ENCODE data around the gene PFN3. TPM values are rescaled to one million over a fixed set of nuclear protein-coding genes. Genes with fewer than 3 reads are reported as not detected.
A peak's percentile ranks its signal among the peaks of the same experiment; 100 is the strongest.

PFN3 gene
- total and polyA plus RNA-seq, 2 experiments from 2014 or later, result 1.9 to 2.0 TPM

- Histone ChIP-seq H3K9me2 (ENCODE audit: insufficient read depth) (no peaks in the 10 kb centered on the region), H2AFZ (peak overlapping the region; percentile 95), H3K27me3 (ENCODE audit: insufficient read depth) (peaks cover 5% of the 10 kb centered on the region), H4K20me1 (replicated peaks; ENCODE audit: insufficient read depth) (no peaks in the 10 kb centered on the region), H3F3A (replicated peaks; ENCODE audit: low read depth) (peaks cover 17% of the 10 kb centered on the region; the same call in 1 of the 2 replicates), H3K4me1 (ENCODE audit: insufficient read depth) (peaks cover 36% of the 10 kb centered on the region), H3K4me2 (peak overlapping the region; percentile 88), H3K79me2 (replicated peaks; ENCODE audit: insufficient read depth) (no peaks in the 10 kb centered on the region), H3K36me3 (ENCODE audit: insufficient read depth) (no peaks in the 10 kb centered on the region), H3K4me3 (peak overlapping the region; percentile 71), H3K27ac (ENCODE audit: low read depth) (no peak overlapping the region)
- H3K36me3 Mint-ChIP-seq (ENCODE audit: low read depth), result no peaks in the 10 kb centered on the region
- H3K9me3 Mint-ChIP-seq, result no peaks in the 10 kb centered on the region; the same call in 2 of the 3 replicates
- H3K27me3 Mint-ChIP-seq (ENCODE audit: insufficient read depth, low read depth, poor library complexity), result peaks cover 23% of the 10 kb centered on the region
- peak overlapping the region; percentile 76 for H3K4me3 Mint-ChIP-seq
- TF ChIP-seq POLR2AphosphoS5 (IDR thresholded peaks at IDR 0.05; ENCODE audit: low read depth), result no peak
- TF ChIP-seq CREB1 (CRISPR knock-in tag; IDR thresholded peaks at IDR 0.05; ENCODE audit: low read depth), result no peak
- no peak for TF ChIP-seq ZNF114 (CRISPR knock-in tag; IDR thresholded peaks at IDR 0.05)
- no peak for TF ChIP-seq STAT1 (IDR thresholded peaks at IDR 0.05; ENCODE audit: unreplicated experiment)
- no peak for TF ChIP-seq EZH2 (IDR thresholded peaks at IDR 0.05; ENCODE audit: low read depth, unreplicated experiment)
- TF ChIP-seq, protein P1, sequence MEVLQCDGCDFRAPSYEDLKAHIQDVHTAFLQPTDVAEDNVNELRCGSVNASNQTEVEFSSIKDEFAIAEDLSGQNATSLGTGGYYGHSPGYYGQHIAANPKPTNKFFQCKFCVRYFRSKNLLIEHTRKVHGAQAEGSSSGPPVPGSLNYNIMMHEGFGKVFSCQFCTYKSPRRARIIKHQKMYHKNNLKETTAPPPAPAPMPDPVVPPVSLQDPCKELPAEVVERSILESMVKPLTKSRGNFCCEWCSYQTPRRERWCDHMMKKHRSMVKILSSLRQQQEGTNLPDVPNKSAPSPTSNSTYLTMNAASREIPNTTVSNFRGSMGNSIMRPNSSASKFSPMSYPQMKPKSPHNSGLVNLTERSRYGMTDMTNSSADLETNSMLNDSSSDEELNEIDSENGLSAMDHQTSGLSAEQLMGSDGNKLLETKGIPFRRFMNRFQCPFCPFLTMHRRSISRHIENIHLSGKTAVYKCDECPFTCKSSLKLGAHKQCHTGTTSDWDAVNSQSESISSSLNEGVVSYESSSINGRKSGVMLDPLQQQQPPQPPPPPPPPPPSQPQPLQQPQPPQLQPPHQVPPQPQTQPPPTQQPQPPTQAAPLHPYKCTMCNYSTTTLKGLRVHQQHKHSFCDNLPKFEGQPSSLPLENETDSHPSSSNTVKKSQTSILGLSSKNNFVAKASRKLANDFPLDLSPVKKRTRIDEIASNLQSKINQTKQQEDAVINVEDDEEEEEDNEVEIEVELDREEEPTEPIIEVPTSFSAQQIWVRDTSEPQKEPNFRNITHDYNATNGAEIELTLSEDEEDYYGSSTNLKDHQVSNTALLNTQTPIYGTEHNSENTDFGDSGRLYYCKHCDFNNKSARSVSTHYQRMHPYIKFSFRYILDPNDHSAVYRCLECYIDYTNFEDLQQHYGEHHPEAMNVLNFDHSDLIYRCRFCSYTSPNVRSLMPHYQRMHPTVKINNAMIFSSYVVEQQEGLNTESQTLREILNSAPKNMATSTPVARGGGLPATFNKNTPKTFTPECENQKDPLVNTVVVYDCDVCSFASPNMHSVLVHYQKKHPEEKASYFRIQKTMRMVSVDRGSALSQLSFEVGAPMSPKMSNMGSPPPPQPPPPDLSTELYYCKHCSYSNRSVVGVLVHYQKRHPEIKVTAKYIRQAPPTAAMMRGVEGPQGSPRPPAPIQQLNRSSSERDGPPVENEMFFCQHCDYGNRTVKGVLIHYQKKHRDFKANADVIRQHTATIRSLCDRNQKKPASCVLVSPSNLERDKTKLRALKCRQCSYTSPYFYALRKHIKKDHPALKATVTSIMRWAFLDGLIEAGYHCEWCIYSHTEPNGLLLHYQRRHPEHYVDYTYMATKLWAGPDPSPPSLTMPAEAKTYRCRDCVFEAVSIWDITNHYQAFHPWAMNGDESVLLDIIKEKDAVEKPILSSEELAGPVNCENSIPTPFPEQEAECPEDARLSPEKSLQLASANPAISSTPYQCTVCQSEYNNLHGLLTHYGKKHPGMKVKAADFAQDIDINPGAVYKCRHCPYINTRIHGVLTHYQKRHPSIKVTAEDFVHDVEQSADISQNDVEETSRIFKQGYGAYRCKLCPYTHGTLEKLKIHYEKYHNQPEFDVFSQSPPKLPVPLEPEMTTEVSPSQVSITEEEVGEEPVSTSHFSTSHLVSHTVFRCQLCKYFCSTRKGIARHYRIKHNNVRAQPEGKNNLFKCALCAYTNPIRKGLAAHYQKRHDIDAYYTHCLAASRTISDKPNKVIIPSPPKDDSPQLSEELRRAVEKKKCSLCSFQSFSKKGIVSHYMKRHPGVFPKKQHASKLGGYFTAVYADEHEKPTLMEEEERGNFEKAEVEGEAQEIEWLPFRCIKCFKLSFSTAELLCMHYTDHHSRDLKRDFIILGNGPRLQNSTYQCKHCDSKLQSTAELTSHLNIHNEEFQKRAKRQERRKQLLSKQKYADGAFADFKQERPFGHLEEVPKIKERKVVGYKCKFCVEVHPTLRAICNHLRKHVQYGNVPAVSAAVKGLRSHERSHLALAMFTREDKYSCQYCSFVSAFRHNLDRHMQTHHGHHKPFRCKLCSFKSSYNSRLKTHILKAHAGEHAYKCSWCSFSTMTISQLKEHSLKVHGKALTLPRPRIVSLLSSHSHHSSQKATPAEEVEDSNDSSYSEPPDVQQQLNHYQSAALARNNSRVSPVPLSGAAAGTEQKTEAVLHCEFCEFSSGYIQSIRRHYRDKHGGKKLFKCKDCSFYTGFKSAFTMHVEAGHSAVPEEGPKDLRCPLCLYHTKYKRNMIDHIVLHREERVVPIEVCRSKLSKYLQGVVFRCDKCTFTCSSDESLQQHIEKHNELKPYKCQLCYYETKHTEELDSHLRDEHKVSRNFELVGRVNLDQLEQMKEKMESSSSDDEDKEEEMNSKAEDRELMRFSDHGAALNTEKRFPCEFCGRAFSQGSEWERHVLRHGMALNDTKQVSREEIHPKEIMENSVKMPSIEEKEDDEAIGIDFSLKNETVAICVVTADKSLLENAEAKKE (CRISPR knock-in tag; IDR thresholded peaks at IDR 0.05), result no peak
- TF ChIP-seq EZH2phosphoT487 (IDR thresholded peaks at IDR 0.05; ENCODE audit: unreplicated experiment), result no peak
- TF ChIP-seq REST (IDR thresholded peaks at IDR 0.05; ENCODE audit: unreplicated experiment), result no peak
- TF ChIP-seq, protein P2, sequence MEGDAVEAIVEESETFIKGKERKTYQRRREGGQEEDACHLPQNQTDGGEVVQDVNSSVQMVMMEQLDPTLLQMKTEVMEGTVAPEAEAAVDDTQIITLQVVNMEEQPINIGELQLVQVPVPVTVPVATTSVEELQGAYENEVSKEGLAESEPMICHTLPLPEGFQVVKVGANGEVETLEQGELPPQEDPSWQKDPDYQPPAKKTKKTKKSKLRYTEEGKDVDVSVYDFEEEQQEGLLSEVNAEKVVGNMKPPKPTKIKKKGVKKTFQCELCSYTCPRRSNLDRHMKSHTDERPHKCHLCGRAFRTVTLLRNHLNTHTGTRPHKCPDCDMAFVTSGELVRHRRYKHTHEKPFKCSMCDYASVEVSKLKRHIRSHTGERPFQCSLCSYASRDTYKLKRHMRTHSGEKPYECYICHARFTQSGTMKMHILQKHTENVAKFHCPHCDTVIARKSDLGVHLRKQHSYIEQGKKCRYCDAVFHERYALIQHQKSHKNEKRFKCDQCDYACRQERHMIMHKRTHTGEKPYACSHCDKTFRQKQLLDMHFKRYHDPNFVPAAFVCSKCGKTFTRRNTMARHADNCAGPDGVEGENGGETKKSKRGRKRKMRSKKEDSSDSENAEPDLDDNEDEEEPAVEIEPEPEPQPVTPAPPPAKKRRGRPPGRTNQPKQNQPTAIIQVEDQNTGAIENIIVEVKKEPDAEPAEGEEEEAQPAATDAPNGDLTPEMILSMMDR (conservative IDR thresholded peaks at IDR 0.05; ENCODE audit: low read depth in 2 of 2), result no peak
- no peak for TF ChIP-seq NANOG (IDR thresholded peaks at IDR 0.05; ENCODE audit: borderline replicate concordance)
- TF ChIP-seq, protein P3, sequence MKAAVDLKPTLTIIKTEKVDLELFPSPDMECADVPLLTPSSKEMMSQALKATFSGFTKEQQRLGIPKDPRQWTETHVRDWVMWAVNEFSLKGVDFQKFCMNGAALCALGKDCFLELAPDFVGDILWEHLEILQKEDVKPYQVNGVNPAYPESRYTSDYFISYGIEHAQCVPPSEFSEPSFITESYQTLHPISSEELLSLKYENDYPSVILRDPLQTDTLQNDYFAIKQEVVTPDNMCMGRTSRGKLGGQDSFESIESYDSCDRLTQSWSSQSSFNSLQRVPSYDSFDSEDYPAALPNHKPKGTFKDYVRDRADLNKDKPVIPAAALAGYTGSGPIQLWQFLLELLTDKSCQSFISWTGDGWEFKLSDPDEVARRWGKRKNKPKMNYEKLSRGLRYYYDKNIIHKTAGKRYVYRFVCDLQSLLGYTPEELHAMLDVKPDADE (IDR thresholded peaks at IDR 0.05), result no peak
- H3K4me1 Mint-ChIP-seq, result peaks cover 36% of the 10 kb centered on the region
- no peak overlapping the region for H3K27ac Mint-ChIP-seq
- ATAC-seq (no peak), DNase-seq (ENCODE audit: low spot score) (no peak)
Measured at GRCh38 chr5:177362292-177362609, 38.2 kb downstream of the PFN3 start.

All from GM23338 (cell line).